Superior temporal gyrus (tissue), 1 donor: ENCODE results near the gene SFXN1.

Source experiments
- DNase-seq: peaks from one replicate; pipeline ENCODE4 v3.0.0-alpha.2; 2016; ENCODE audit errors: extremely low spot score

The SFXN1 gene

GRCh38 chr5:175573493-175574269, 95.3 kb downstream of the SFXN1 start:
- no peak for DNase-seq

- no peak for DNase-seq
Measured at GRCh38 chr5:175575301-175575700, 96.9 kb downstream of the SFXN1 start.

GRCh38 chr5:175576096-175576495, 97.7 kb downstream of the SFXN1 start:
- DNase-seq, result no peak

GRCh38 chr5:175576591-175576990, 98.2 kb downstream of the SFXN1 start:
- no peak for DNase-seq
